ENCODE measurements around the gene FRS2.

FRS2 gene

DNA sequence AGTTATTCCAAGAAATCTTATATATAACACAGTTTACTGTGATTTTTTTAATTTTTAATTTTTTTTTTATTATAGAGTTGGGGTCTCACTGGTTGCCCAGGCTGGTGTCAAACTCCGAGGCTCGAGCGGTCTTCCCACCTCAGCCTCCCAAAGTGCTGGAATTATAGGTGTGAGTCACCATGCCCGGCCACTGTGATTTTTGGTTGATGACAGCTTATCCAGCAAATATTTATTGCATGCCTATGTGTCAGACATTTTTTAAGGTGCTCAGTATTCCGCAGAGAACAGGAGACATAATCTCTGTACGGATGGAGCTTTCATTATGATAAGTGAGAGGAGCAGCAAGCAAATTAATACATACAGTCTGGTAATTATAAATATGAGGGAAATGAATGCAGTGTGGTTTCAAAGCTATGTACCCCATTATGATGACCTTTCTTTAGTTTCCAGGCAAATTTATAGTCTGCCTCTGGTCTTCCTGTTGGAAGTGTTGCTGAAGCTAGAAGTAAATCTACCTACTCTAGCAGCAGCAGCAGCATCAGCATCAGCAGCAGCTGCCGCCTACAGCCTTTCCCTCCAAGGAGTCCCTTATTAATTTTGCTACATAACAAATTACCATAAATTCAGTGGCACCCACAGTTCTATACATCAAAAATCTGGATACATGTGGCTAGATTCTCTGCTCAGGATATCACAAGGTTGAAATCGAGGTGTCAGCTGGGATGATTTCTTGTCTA, 32.3 kb downstream of the FRS2 start:
- DNase-seq, result no peak

DNA sequence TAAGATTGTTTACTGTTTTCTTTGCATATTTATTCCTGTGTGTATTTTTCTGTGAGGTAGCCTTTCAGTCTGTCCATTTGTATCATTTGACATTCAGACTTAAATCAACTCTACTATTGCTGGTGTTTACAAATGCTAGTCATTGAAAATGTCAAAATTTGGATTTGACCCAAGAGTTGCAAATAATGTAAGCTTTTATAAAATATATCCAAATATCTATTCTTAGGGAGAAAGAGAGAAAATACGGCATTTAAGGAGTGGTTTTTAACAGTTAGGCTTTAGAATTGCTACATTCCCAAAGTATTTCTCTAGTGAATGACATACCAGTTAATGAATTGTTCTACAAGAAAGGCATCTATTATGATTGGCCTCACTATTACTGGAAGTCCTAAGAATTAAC, 37.9 kb downstream of the FRS2 start:
- DNase-seq, result no peak

DNA sequence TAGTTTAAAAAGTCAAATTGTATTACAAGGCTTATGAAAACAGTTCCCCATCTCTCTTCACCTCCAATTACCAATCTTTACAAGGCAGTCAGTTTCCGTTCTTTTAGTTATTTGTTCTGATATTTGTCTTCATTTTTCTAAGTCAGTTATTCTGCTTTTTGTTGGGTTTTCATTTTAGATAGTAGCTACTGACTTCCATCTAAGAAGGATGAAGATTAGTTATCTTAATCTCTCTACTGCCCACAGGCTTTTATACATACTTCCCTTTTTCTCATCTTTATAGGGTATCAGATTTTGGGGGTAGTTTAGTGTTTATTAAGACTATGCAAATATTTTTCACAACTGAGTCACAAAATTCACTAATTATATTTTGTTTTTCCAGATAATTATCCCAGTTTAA, 38.4 kb downstream of the FRS2 start:
- no peak for DNase-seq

DNA sequence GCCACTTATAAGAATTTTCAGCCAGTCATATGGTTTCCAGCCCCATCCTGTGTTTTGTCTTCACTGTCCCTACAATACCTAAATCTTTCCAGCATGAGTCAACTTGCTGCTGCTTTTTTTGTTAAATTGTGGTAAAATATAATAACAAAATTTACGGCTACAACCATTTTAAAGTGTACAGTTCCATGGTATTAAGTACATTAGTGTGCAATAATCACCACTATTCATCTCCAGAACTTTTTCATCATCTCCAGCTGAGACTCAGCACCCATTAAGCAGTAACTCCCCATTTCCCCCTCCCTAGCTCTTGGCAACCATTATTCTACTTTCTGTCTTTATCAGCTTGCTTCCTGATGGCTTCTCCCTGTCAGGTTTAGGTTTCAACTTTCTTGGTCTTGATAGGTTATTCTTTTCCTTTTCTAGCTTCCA, 39.1 kb downstream of the FRS2 start:
- DNase-seq, result no peak

DNA sequence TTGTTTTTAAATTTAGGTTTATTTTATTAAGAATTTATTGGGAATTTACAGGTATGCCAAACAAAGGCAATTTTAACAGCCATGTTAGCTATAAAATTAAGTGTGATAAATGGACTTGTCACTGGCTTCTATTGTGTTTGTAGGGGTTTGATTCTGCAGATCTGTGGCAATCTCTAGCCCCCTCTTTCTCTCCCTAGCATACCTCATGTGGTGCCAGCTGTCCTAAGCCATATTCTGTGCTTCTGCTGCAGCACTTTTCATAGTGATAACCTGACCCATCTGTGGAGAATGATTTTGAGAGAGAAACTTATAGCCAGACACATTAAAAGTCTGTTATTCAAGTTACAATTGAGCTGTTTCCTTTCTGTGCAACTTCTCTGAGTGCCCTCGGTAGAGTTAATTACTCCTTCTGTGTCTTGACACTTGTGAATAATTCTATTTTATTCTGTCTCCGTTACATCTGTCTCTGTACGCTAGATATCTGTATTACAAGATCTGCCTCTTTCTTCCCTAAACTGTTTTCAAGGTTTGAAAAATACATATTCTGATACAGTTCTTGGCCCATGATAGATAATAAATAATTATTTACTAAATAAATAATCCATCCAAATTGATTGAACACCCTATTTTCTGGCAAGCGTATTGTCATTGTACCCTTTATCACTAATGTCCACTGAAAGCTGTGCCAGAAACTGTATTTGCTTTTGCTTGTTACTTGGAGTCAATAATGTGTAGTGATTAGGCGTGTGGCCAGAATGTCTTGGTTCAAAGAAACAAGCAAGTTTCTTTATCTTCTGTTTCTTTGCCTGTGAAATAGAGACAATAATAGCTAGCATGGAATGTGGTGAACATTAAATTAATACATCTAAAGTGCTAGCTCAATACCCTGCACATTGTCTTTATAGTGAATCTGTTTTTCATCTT, 40.0 kb downstream of the FRS2 start:
- DNase-seq, result no peak

DNA sequence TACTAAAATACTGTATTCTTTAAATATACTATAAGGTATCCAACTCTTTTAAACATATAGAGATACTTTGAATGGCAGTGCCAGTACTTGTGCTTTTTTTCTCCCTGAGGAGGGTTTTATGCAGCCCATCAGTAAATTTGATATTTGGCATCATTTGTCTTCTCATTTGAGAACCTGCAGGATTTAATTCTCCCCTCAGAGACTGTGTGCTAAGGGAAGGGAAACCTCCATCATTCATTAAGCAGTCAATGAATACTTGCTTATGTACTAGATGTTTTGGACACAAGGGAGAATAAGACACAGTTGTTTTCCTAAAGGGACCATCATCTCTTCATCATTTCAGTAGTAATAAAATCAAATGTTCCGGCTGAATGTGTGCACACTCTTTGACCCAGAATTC, 40.8 kb downstream of the FRS2 start:
- no peak for DNase-seq

DNA sequence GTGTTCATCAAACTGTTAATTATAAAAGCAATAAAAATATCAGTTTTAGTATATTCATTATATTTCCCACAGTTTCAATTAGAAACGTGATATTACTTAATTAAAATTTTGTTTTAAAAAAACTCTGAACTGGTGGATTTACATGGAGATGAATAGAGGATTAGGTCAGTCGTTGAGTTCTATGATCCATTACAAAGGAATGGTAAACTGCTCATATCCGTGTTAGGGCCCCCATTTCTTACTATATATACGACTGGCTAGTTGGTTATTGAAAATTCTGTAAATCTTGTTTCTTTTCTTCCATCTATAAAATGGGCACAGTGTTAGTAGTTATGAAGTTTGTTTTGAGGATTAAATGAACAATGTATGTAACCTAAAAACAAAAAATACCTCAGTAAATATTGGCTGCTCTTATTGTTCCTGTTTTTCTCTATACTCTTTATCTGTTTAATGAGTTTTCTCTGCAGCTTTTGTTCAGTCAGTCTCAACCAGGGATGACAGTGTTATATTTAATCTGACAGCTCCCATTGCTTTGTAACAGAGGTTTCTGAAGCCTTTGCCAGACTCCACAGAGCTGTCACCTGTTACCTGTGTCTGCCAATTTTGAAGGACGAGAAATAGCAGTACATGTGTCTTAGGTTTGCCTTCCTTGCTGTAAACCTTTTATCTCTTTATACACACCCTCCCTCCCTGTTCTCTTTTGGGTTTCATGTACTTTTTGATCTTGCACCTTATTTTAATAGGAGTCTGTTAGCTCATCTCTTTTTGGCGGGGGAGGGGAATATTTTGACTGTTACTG, 41.5 kb downstream of the FRS2 start:
- no peak for DNase-seq

DNA sequence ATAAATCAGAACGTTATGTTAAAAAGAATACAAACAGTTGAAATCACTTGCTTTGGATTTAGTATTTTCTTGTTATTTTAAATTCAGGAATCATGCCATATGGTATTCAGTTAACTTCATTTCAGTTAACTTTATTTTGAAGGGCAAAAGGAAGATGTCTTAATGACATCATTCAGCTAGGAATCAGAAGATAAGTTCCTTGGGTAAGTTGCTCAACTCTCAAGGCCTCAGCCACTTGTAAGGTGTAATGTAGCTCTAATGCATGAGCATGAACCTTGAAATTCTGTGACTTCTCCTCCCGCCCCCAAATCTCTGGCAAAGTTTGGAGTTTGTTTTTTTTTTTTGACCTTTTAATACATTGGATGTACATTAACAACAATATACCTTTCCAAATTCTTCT, 42.6 kb downstream of the FRS2 start:
- DNase-seq, result no peak

DNA sequence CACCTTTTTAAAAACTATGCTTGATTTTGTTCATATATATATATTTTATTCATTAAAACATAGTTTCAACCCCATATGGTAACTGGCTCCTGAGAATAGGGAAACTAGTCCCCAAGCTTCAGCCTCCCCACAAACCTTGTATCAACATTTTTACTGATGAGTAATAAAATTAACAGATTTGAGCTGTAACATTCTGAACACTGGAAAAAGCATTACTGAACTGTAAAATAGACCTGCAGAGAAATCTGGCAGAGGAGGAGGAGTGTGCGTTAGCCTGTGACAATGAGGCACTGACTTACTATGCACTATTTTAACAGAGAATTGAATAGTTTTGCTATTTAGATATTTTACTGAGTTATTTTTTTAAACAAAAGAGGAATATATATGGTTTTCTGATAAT, 43.1 kb downstream of the FRS2 start:
- DNase-seq, result no peak

DNA sequence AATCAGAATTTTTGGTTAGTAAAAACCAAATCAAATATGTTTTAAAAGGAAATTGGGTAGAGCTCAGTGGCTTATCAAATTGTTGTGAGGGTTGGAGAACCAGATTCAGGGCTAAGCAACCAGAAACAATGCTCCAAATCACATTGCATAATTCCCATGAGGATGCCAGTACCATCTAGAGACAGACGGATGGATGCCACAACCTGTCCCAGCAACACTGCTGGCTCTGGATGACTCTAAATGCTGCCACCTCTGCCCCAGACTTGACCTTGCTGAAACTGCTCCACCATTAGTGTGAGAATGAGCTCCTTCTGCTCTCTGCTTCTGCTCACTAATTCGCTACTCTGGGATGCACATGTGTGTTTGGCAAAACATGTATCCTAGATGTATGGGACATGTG, 43.9 kb downstream of the FRS2 start:
- no peak for DNase-seq

DNA sequence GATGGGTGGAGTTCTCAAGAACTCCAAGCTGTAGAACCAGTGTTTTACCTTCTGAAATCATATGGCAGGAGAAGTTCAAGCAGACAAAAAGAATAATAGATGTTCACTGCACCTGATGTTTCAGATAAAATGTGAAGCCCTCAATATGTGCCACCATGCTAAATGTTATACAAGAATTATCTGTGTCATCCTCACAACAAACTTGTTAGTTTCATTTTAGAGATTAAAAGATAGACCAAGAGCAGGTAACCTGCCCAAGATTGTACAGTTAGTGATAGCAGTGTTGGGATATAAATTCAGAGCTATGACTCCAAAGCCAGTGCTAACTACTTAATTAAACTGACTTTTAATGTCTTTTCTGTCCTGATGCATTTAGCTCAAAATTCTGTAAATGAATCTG, 44.7 kb downstream of the FRS2 start:
- no peak for DNase-seq

DNA sequence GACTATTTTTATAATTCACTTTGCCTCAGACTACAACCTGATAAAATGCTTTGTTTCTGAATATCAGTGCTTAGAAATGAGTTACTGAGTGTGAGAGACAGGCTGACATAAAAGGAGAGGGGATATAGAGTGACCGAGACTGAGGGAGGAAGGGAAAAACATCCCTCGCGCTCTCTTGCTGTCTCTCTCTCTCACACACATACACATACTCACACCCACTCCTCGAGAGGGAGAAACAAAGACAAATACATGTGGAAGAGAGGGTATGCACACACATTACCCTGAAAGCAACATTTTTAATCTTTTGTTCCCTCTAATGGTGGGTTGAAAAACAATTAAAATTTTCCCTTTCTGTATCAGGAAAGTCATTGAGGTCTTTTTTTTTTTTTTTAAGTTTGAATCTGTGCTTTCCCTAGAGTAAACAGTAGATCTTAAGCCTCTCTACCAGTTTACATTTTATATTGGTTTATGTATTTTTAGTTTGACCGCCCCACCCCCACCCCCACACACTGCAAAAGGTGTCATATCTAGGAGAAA, 45.3 kb downstream of the FRS2 start:
- no peak for DNase-seq

DNA sequence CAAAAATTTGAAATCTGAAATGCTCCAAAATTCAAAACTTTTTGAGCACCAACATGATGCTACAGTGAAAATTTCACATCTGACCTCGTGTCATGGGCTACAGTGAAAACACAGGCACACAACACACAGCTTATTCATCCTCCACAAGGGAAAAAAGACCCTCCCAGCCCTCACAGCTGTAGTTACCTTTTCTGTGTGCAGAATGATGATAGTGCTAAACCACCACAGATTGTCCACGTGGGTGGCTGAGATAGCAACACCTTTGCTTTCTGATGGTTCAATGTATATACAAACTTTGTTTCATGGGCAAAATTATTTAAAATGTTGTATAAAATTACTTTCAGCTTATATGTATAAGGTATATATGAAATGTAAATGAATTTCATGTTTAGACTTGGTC, 46.8 kb downstream of the FRS2 start:
- DNase-seq, result no peak

DNA sequence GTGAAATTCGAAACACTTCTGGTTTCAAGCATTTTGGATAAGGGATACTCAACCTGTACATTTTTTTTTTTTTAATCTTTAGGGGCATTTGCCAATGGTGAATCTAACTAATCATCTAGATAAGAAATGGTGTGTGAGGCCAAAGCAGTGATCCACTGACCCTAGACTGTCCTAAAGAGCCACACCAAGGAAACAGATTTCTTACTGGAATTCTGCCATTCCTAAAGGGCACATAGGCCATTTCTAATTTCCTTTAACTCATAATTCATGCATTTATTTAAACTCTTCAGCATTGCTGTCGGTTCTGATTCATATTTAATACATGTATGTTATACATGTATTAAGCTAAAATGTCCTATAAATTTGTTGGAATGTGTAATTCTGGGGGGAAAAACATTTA, 47.2 kb downstream of the FRS2 start:
- no peak for DNase-seq

DNA sequence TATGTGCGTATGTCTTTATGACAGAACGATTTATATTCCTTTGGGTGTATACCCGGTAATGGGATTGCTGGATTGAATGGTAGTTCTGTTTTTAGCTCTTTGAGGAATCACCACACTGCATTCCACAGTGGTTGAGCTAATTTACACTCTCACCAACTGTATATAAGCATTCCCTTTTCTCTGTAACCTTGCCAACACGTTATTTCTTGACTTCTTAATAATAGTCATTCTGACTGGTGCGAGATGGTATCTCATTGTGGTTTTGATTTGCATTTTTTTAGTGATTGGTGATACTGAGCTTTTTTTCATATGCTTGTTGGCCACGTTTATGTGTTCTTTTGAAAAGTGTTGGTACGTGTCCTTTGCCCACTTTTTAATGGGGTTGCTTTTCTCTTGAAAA, 49.7 kb downstream of the FRS2 start:
- no peak for DNase-seq

DNA sequence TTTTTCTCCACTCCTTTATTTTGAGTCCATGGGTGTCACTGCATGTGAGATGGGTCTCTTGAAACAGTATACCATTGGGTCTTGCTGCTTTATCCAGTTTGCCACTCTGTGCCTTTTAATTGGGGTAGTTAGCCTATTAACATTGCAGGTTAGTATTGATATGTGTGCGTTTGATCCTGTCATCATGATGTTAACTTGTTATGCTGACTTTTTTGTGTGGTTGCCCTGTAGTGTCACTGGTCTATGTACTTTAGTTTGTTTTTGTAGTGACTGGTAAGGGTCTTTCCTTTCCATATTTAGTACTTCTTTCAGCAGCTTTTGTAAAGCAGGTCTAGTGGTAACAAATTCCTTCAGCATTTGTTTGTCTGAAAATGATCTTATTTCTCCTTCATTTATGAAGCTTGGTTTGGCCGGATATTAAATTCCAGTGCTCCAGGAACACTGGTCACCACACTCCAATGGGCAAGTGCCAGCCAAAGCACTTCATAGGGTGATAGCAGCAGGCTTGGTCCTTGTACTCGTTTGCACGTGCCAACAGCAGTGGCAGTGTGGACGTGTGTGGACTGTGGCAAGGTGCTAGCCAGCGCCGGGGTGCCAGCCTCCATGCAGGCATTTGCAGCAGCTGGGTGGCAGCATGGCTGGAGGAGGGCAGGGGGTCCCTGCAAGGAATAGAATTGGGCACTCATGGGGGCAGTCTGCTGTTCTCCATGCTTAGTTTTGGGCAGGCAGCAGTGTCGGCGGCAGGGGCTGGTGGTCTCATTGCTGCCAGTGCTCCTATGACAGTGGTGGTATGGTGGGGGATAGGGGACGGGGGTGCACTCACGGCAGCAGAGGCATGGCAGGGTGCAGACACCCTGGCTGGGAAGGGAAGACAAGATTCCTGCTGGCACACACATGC, 53.5 kb downstream of the FRS2 start:
- no peak for DNase-seq

DNA sequence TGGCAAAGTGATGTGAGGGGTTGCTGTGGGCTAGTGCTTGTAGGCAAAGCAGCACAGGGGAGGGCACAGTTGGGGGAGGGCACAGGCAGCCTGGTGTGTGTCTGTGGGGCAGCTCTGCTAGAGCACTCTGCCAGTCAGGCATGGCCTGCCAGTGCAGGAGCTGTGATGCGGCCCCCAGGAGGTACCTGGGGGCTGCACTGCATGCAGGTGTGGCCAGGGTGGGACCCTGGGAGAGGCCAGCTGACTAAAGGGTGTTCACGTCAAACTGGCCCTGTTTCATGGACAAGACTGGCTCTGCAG, 54.1 kb downstream of the FRS2 start:
- DNase-seq, result no peak

DNA sequence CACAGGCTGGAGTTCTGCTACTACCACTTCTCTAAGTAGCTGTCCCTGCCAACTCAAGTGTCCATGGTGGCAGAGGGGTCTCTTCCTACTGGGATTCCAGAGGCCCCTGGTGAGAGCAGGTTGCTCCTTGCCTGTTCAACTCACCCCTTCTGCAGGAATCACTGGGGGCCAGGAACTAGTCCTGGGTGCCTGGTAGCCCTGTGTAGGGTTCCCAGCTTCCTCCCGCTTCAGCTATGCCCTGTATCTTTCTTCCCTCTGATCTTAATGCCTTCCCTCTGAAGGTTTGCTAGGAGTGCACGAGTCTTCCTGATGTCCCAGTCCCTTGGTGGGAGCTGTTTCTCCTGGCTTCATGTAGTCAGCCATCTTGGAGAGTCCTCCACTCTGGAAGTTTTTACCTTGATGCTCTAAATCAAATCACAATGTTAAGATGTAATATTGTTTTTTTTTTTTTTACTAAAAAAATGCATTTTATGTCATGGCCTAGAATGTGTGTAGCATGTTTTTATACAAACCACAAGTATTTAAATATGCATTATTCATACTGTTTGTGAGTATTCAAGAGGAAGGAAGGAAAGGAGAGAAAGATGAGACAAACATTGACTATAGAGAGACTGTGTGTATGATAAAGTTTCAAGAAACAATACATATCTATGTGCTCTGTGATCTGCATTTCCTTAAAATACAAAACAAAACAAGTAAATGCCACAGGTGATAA, 54.7 kb downstream of the FRS2 start:
- DNase-seq, result no peak

DNA sequence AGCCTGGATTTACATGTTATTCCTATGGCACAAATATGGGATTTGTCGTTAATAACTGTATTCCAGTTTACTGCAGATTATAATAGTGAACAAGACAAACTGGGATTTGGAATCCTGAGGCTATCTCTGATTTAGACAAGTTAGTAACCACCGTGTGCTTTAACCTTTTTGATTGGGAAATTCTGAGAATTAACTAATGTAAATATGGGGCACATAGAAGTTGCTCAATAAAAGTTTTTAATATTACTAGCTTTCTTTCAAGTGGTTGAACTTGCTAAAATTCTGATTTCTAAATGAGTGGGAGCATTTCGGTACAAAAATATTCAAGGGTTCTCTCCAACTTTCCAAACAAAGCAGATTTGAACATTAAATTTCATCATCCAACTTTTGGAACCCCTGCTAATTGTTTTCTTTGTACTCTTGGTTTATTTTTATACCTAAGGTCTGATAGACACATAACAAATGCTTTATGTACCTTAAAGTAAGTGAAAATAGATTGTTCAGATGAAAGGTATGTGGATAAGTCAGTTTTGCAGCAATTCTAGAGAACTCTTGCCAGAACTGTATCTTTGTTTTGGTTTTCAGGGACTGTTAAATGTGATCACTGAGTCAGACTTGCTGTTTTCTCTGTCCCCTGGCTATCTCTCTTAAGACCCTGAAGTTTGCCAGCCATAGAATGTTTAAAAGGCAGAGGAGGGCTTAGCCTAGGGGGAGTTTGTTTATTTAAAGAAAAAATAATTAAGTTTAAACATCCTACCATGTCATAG, 57.5 kb downstream of the FRS2 start:
- DNase-seq, result no peak

DNA sequence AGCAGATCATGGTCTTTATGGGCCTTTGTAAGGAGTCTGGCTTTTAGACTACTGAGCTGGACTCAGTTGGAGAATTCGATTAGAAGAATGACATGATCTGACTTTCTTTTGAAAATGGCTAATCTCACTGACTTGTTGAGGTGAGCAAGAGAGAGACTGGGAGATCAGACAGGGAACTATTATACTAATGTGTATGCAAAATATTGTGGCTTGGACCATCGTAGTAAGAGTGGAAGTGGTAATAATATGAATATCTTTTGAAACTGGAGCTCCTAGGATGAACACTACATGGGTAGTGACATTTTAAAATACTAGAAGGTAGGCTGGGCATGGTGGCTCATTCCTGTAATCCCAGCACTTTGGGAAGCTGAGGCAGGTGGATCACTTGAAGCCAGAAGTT, 58.8 kb downstream of the FRS2 start:
- DNase-seq, result no peak

DNA sequence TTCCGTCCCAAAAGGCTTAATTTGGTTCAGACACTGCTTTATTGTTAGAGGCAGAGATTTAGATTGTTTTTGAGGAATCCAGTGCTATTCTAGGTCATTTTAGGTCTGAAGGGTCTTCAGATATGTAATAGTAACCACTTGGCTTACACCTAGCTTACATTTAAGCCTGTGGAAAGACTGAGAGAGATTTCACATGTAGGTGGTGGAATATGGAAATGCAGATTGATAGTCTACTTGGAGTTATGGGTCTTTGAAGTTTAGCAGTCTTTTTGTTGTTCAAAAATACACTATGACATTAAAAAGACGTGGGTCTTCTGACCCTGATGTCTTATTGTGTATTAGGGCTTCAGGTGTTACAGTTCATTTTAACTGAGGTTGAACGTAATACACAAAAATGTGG, 63.7 kb downstream of the FRS2 start:
- DNase-seq, result no peak

All from NCI-H345 (cell line).